Panc1 (cell line): ENCODE measurements around the gene CNOT6L.

Source experiments
- CTCF ChIP-seq: fragments of 450-650 bp; IDR thresholded peaks from 2 replicates; pipeline ENCODE4 v1.5.1; 2017; ENCODE audit warnings: mild to moderate bottlenecking
- POLR2AphosphoS5 ChIP-seq: IDR thresholded peaks from 2 replicates; pipeline ENCODE4 v1.6.1; 2012; ENCODE audit warnings: mild to moderate bottlenecking, low read depth, low read length, moderate library complexity
- REST ChIP-seq, 2 experiments: IDR thresholded peaks; 2 replicates each; pipeline ENCODE4 v1.6.1; 2011 to 2012; ENCODE audit warnings: low read depth in 2 of 2, control low read depth in 1 of 2, low read length in 1 of 2, mild to moderate bottlenecking in 1 of 2, moderate library complexity in 1 of 2; ENCODE audit not compliant: insufficient read depth in 1 of 2
- SIN3A ChIP-seq: IDR thresholded peaks from 2 replicates; pipeline ENCODE4 v1.6.1; 2012; ENCODE audit warnings: low read depth, mild to moderate bottlenecking, low read length, moderate library complexity, borderline replicate concordance; ENCODE audit not compliant: insufficient read depth
- TCF7L2 ChIP-seq: IDR thresholded peaks from 2 replicates; pipeline ENCODE4 v1.6.1; 2011; ENCODE audit warnings: mild to moderate bottlenecking, low read depth, low read length, inconsistent platforms

- TF ChIP-seq POLR2AphosphoS5 (no peak), CTCF (no peak), REST (IDR thresholded peaks at IDR 0.05; ENCODE audit: insufficient read depth in 1 of 2, low read depth in 2 of 2, low read length in 1 of 2) (no peak), SIN3A (no peak), TCF7L2 (no peak)
Observed at GRCh38 chr4:77845400-77845799, 26.2 kb upstream of the CNOT6L start.
